K562 (cell line): ENCODE data around the gene PCID2. TPM values are rescaled to one million over a fixed set of nuclear protein-coding genes. Genes with fewer than 3 reads are reported as not detected.
A peak's percentile ranks its signal among the peaks of the same experiment; 100 is the strongest.

ENCODE experiments used
- CREBBP ChIP-seq: IDR thresholded peaks from one replicate; pipeline ENCODE4 v1.6.1; 2012; ENCODE audit warnings: low read depth, mild to moderate bottlenecking, control low read depth, inconsistent platforms, low read length
- CTCFL ChIP-seq: IDR thresholded peaks from 2 replicates; pipeline ENCODE4 v1.6.1; 2011; ENCODE audit warnings: borderline replicate concordance, low read depth, mild to moderate bottlenecking, moderate library complexity, low read length; ENCODE audit not compliant: insufficient read depth, poor library complexity, severe bottlenecking
- ELF2 ChIP-seq: fragments of 250-450 bp; sonication (Bioruptor Pico); IDR thresholded peaks from 2 replicates; pipeline ENCODE4 v1.5.0; 2021; ENCODE audit warnings: mild to moderate bottlenecking
- MTA2 ChIP-seq: fragments of 450-650 bp; IDR thresholded peaks from 2 replicates; pipeline ENCODE4 v1.6.1; 2016; ENCODE audit warnings: low read depth
- NFIC ChIP-seq: fragments of 450-650 bp; IDR thresholded peaks from 2 replicates; pipeline ENCODE4 v1.6.1; 2017; ENCODE audit warnings: mild to moderate bottlenecking, inconsistent platforms
- RNF2 ChIP-seq: sonication (generic); IDR thresholded peaks from 2 replicates; pipeline ENCODE4 v1.6.1; 2016
- ZNF23 ChIP-seq: fragments of 250-450 bp; sonication (Bioruptor Pico); IDR thresholded peaks from 2 replicates; pipeline ENCODE4 v1.4.0; 2020; ENCODE audit warnings: mild to moderate bottlenecking
- ZNF655 ChIP-seq: fragments of 250-450 bp; sonication (Bioruptor Pico); IDR thresholded peaks from 2 replicates; pipeline ENCODE4 v1.5.0; 2021
- polyA plus RNA-seq, 8 experiments: library from polyadenylated mRNA; depleted of rRNA in 4 of 8; stranded (reverse) in 5 of 8; unstranded in 3 of 8; fragments of >200 nt; fragmentation: Nextera tagmentation in 2 of 8; fragmentation: Illumina TruSeq in 1 of 8; extraction: Ambion mirVana in 2 of 8; extraction: Trizol in 1 of 8; gene quantifications; 2 replicates each; pipeline versions ENCODE4 v1.2.1 to v1.2.3, GENCODE V29; 2011 to 2014; ENCODE audit warnings: inconsistent platforms in 1 of 8, missing spikeins in 1 of 8
- total RNA-seq, 7 experiments: library from RNA; depleted of rRNA in 6 of 7; stranded (reverse); fragments of >200 nt in 6 of 7; fragmentation: Illumina TruSeq in 2 of 7; extraction: Trizol in 2 of 7; gene quantifications; 2 replicates each; pipeline versions ENCODE4 v1.2.1 to v1.2.3, GENCODE V29; 2011 to 2021; ENCODE audit warnings: low replicate concordance in 1 of 7
- TF ChIP-seq, protein P1 (sequence below): fragments of 450-650 bp; IDR thresholded peaks from 2 replicates; pipeline ENCODE4 v1.6.1; 2016; ENCODE audit warnings: missing biosample characterization, missing genetic modification characterization
- TF ChIP-seq, protein P2 (sequence below): fragments of 200-400 bp; formaldehyde crosslinking; IDR thresholded peaks from 2 replicates; pipeline ENCODE4 v1.6.1; 2017; ENCODE audit warnings: mild to moderate bottlenecking, low read depth, low read length, moderate library complexity
- TF ChIP-seq, protein P3 (sequence below): fragments of 450-650 bp; conservative IDR thresholded peaks from 2 replicates; pipeline ENCODE4 v1.6.1; 2016; ENCODE audit warnings: missing genetic modification characterization, low read depth, mild to moderate bottlenecking, missing compliant biosample characterization, moderate library complexity
- TF ChIP-seq, protein P4 (sequence below): fragments of 450-650 bp; IDR thresholded peaks from 2 replicates; pipeline ENCODE4 v1.6.1; 2016; ENCODE audit warnings: low read depth

The PCID2 gene
- total and polyA plus RNA-seq, 9 of the 15 experiments (the other 6 are each of a cell fraction or from before 2014, with no cell fraction given), result 39.6 to 117 (median 59.6) TPM

DNA sequence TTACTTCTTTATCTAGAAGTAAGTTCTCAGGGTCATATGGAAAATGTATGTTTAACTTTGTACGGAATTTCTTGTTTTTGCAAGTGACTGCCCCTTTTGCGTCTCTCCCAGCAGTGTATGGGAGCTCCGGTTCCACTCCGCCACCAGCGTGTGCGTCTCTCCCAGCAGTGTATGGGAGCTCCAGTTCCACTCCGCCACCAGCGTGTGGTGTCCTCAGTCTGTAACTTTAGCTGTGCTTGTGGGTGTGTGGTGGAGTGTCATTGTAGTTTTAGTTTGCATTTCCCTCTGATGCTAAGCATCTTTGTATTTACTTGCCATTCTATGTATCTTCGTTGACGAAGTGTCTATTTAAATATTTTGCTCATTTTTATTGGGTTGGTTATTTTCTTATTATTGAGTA is 3.3 kb upstream of the PCID2 start (continued):
- TF ChIP-seq, protein P1, sequence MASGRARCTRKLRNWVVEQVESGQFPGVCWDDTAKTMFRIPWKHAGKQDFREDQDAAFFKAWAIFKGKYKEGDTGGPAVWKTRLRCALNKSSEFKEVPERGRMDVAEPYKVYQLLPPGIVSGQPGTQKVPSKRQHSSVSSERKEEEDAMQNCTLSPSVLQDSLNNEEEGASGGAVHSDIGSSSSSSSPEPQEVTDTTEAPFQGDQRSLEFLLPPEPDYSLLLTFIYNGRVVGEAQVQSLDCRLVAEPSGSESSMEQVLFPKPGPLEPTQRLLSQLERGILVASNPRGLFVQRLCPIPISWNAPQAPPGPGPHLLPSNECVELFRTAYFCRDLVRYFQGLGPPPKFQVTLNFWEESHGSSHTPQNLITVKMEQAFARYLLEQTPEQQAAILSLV, result no peak
- no peak for TF ChIP-seq RNF2
- TF ChIP-seq, protein P2, sequence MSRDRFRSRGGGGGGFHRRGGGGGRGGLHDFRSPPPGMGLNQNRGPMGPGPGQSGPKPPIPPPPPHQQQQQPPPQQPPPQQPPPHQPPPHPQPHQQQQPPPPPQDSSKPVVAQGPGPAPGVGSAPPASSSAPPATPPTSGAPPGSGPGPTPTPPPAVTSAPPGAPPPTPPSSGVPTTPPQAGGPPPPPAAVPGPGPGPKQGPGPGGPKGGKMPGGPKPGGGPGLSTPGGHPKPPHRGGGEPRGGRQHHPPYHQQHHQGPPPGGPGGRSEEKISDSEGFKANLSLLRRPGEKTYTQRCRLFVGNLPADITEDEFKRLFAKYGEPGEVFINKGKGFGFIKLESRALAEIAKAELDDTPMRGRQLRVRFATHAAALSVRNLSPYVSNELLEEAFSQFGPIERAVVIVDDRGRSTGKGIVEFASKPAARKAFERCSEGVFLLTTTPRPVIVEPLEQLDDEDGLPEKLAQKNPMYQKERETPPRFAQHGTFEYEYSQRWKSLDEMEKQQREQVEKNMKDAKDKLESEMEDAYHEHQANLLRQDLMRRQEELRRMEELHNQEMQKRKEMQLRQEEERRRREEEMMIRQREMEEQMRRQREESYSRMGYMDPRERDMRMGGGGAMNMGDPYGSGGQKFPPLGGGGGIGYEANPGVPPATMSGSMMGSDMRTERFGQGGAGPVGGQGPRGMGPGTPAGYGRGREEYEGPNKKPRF, result no peak
- TF ChIP-seq, protein P3, sequence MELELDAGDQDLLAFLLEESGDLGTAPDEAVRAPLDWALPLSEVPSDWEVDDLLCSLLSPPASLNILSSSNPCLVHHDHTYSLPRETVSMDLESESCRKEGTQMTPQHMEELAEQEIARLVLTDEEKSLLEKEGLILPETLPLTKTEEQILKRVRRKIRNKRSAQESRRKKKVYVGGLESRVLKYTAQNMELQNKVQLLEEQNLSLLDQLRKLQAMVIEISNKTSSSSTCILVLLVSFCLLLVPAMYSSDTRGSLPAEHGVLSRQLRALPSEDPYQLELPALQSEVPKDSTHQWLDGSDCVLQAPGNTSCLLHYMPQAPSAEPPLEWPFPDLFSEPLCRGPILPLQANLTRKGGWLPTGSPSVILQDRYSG (tag), result no peak
- TF ChIP-seq, protein P4, sequence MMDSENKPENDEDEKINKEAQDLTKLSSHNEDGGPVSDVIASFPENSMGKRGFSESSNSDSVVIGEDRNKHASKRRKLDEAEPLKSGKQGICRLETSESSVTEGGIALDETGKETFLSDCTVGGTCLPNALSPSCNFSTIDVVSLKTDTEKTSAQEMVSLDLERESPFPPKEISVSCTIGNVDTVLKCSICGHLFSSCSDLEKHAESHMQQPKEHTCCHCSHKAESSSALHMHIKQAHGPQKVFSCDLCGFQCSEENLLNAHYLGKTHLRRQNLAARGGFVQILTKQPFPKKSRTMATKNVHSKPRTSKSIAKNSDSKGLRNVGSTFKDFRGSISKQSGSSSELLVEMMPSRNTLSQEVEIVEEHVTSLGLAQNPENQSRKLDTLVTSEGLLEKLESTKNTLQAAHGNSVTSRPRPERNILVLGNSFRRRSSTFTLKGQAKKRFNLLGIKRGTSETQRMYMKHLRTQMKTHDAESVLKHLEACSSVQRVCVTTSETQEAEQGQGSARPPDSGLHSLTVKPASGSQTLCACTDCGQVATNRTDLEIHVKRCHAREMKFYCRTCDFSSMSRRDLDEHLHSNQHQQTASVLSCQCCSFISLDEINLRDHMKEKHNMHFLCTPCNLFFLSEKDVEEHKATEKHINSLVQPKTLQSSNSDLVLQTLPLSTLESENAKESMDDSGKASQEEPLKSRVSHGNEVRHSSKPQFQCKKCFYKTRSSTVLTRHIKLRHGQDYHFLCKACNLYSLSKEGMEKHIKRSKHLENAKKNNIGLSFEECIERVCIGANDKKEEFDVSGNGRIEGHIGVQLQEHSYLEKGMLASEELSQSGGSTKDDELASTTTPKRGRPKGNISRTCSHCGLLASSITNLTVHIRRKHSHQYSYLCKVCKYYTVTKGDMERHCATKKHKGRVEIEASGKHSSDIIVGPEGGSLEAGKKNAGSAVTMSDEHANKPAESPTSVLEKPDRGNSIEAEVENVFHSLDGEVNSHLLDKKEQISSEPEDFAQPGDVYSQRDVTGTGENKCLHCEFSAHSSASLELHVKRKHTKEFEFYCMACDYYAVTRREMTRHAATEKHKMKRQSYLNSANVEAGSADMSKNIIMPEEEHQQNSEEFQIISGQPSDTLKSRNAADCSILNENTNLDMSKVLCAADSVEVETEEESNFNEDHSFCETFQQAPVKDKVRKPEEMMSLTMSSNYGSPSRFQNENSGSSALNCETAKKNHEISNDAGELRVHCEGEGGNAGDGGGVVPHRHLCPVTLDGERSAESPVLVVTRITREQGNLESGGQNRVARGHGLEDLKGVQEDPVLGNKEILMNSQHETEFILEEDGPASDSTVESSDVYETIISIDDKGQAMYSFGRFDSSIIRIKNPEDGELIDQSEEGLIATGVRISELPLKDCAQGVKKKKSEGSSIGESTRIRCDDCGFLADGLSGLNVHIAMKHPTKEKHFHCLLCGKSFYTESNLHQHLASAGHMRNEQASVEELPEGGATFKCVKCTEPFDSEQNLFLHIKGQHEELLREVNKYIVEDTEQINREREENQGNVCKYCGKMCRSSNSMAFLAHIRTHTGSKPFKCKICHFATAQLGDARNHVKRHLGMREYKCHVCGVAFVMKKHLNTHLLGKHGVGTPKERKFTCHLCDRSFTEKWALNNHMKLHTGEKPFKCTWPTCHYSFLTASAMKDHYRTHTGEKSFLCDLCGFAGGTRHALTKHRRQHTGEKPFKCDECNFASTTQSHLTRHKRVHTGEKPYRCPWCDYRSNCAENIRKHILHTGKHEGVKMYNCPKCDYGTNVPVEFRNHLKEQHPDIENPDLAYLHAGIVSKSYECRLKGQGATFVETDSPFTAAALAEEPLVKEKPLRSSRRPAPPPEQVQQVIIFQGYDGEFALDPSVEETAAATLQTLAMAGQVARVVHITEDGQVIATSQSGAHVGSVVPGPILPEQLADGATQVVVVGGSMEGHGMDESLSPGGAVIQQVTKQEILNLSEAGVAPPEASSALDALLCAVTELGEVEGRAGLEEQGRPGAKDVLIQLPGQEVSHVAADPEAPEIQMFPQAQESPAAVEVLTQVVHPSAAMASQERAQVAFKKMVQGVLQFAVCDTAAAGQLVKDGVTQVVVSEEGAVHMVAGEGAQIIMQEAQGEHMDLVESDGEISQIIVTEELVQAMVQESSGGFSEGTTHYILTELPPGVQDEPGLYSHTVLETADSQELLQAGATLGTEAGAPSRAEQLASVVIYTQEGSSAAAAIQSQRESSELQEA, result no peak
- peak; percentile 83 for TF ChIP-seq CTCFL
- no peak for TF ChIP-seq CREBBP
- no peak for TF ChIP-seq MTA2
- TF ChIP-seq ELF2 (CRISPR knock-in tag), result no peak
- TF ChIP-seq ZNF23 (CRISPR knock-in tag), result no peak
- TF ChIP-seq ZNF655 (CRISPR knock-in tag), result no peak
- peak; percentile 64 for TF ChIP-seq NFIC
